UCSD-AML1 (cell line): Measurements from ENCODE around the gene ITPA.

Experiments used
- DNase-seq: peaks from one replicate; lab custom pipeline; 2025; ENCODE audit not compliant: unreplicated experiment; lab: John Stamatoyannopoulos, UW

ITPA gene

GRCh38 chr20:3209257-3209945, at the start of gene ITPA:
ITPA (plus strand) TSS chr20:3209498; CDS start chr20:3209552, 54 bp downstream.
- peak; percentile 67 for DNase-seq

GRCh38 chr20:3160418-3160817, 48.9 kb upstream of the ITPA start:
- no peak for DNase-seq

GRCh38 chr20:3161316-3162079, 47.8 kb upstream of the ITPA start:
- no peak for DNase-seq

GRCh38 chr20:3162080-3162611, 47.2 kb upstream of the ITPA start:
- no peak for DNase-seq

DNA sequence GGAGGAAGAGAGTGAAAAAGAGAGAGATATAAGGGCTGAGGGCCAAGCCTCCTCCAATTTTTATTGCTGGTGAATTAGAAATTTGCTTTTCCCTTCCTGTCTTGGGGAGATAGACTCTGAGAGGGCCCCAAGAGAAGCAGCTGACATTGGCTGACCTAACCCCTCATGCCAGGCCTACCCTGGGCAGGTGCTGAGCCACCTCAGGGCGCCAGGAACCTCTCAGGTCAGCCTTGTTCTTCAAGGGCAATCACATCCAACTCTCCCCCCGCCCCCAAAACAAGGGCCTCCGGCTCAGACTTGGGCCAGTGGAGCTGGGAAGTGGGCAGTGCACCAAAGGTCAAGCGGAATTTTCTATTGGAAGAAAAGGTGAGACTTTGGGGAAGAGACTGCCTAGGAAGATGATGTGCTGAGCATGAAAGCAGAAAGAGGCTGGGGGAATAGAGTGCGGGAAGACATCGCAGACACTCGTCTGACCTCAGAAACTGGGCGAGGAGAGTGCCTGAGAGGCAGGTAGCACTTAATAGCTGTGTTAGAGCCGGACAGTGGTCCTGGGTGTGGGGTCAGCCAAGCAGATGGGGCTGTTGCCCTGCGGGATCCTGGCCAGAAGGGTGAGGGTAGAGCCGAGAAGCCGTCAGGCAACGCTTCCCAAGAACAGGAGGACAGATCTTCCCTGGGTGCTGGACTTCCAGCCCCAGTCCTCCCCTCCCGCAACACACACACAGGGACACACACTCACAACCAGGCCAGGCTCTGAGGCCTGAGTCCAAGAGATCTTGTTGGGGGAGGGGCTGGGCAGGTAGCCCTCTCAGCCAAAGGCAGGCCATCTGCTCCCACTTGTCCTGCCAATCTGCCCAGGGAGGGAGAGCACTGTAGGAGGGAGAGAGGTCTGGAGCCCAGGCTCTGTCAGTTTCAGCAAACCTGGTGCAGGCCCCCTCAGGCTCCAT, 45.9 kb upstream of the ITPA start:
- no peak for DNase-seq

GRCh38 chr20:3164043-3164762, 45.1 kb upstream of the ITPA start:
- DNase-seq: no peak

DNA sequence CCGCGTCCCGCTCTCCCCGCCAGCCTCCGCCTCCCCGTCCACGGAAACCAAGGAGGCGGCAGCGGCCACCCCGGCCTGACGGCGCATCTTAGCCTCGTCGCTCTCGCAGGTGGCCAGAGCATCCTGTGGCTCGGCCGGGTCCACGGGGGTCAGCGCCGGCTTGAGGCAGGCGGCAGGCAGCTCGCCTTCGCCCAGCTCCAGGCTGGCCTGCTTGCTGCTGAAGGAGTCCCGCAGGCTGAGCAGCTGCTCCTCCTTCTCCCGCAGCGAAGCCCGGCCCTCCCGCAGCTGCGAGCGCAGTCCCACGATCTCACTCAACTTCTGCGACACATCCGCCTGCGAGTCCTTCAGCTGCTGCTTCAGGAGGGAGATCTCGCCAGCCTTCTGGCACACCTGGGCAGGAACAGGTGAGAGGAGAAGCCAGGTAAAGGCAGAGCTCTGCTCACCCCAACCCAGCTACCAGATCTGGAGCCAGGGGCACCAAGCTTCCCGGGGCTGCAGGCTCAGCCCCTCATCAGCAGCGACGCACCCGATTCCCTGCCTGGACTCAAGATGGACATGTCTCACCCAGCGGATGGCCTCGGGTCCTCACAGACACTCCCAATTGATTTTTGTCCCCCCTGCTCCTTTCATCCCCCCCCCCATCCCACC, 44.4 kb upstream of the ITPA start:
- DNase-seq: no peak

GRCh38 chr20:3165473-3166337, 43.6 kb upstream of the ITPA start:
- DNase-seq: peak; percentile 41

DNA sequence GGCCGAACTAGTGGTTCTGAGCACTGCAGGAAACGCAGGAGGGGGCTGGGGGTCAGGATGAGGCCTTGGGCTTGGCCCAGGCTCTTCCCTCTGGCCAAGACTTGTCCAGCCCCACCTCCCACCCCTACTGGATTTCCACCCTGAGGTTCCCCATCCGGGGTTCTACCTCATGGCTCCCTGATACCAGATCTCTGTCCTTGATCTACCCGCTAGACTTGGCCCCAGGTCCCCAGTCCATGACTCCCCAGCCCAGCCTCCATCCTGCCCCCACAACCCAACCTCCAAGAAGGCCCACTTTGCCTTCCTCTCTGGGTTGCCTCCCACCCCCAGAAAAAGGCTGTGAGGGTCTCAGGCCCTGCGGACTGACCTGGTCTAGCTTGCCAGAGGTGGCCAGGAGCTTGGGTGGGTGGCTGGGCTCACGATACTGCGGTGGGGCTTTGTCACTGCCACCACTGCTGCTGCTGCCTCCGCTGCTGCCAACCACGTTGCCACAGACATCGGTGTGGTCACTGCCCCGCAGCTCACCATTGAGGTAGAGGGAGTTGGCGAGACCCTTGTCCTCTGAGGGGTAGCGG, 42.9 kb upstream of the ITPA start:
- DNase-seq: no peak

DNA sequence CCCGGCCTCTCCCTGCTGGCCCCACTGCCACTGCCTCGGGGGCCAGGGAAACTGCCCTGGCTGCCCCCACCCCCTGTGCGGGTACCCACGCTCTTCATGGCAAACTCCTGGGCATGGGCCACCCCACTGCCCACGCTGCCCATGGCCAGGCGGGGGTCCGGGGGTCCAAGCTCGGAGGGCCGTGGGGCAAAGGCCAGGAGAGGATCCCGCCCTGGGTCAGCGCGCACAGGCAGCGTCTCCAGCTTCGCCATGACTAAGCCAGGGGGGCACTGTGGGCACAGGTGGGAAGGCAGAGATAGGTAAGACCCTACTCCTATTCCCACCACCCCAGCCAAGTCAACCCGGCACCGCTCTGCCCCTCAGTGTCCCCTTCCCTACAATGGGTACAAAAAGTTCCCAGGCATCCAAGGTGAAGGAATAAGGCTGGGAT, 42.4 kb upstream of the ITPA start:
- no peak for DNase-seq

DNA sequence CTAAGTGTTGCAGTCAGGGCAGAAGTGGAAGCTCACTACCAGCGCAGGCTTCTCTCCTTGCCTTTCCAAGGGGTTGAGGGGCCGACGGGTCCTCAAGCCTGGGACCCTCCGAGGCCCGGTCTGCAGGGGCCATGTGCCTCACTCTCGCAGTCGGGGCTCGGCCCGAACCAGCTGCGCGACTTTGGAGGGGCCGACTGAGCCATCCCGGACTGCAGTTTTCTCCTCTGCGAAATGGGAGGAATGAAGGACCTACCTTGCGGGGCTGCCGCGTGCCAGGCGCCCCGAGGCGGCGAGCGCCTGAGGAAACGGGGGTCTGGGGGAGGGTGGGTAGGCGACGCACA, 41.6 kb upstream of the ITPA start:
- DNase-seq: no peak

GRCh38 chr20:3168079-3168828, 41.0 kb upstream of the ITPA start:
- DNase-seq: no peak

DNA sequence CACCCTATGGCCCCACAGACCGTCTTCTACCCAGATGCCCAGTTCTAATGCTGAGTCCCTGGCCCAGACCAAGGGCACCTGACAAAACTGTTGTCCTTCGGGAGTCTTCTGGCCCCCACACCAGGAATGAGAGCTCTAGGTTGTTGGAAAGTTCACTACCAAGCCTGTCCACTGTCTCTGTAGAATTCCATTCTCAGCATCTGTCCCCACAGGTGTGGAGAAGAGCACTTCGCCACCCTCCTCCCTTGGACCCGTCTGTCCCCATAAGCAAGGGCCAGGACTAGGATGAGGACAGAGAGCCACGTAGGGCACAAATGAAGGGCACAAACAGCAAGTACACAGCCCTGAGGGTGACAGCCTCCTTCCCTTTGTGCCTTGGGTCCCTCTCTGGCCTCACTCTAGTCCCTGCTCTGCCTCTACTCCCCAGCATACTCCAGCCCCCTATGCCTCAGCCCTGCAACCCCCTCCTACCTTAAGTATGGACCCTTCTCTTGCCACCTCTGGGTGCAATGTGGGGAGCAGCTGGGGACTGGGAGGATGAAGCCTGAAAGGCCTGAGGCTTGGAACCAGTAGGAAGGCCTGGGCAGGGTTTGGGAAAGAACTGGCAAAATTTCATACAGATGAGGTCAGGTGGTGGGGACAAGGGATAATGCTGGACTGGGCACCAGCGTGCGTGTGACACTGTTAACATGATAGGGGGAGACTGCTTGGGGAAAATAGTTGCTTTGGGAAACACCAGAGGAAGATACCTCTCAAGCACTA, 40.3 kb upstream of the ITPA start:
- no peak for DNase-seq

- DNase-seq: no peak
These were observed 37.7 kb upstream of the ITPA start for GRCh38 chr20:3171391-3172125.

GRCh38 chr20:3172126-3172932, 37.0 kb upstream of the ITPA start:
- no peak for DNase-seq
